Liver (tissue), 3 donors: ENCODE measurements around the gene RALGDS.

ENCODE experiments used
- CTCF ChIP-seq: fragments of 150-350 bp; IDR thresholded peaks from 2 replicates; pipeline ENCODE4 v1.5.1; 2017; ENCODE audit warnings: improper control_type of control experiment, low read depth, low read length; ENCODE audit not compliant: missing input control
- HNF4G ChIP-seq: IDR thresholded peaks from 2 replicates; pipeline ENCODE4 v1.6.1; 2016; ENCODE audit warnings: antibody characterized with exemption
- SP1 ChIP-seq: IDR thresholded peaks from 2 replicates; pipeline ENCODE4 v1.6.1; 2018; ENCODE audit warnings: antibody characterized with exemption, mild to moderate bottlenecking
- TF ChIP-seq, protein P1 (sequence below): IDR thresholded peaks from 2 replicates; pipeline ENCODE4 v1.6.1; 2016; ENCODE audit warnings: antibody characterized with exemption, mild to moderate bottlenecking
- donor health status: healthy.
- donor health status: healthy.

- TF ChIP-seq SP1 (no peak), HNF4G (no peak), CTCF (no peak)
- TF ChIP-seq, protein P1, sequence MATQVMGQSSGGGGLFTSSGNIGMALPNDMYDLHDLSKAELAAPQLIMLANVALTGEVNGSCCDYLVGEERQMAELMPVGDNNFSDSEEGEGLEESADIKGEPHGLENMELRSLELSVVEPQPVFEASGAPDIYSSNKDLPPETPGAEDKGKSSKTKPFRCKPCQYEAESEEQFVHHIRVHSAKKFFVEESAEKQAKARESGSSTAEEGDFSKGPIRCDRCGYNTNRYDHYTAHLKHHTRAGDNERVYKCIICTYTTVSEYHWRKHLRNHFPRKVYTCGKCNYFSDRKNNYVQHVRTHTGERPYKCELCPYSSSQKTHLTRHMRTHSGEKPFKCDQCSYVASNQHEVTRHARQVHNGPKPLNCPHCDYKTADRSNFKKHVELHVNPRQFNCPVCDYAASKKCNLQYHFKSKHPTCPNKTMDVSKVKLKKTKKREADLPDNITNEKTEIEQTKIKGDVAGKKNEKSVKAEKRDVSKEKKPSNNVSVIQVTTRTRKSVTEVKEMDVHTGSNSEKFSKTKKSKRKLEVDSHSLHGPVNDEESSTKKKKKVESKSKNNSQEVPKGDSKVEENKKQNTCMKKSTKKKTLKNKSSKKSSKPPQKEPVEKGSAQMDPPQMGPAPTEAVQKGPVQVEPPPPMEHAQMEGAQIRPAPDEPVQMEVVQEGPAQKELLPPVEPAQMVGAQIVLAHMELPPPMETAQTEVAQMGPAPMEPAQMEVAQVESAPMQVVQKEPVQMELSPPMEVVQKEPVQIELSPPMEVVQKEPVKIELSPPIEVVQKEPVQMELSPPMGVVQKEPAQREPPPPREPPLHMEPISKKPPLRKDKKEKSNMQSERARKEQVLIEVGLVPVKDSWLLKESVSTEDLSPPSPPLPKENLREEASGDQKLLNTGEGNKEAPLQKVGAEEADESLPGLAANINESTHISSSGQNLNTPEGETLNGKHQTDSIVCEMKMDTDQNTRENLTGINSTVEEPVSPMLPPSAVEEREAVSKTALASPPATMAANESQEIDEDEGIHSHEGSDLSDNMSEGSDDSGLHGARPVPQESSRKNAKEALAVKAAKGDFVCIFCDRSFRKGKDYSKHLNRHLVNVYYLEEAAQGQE = no peak
These were observed 9.7 kb upstream of the RALGDS start for GRCh38 chr9:133130685-133131244.
